ENCODE data around the gene HSD3B7.
"Not testable (repeated sequence)": the region's sequence is repeated elsewhere in the genome, so short reads cannot be mapped to it uniquely, and the experiment has no call there.

- not testable (repeated sequence) for TF ChIP-seq CTCF, POLR2A (IDR thresholded peaks at IDR 0.05)
Measured at GRCh38 chr16:30939571-30939970, 45.4 kb upstream of the HSD3B7 start.

Data from Peyer's patch (tissue), 4 donors.